CD4-positive, alpha-beta T cell treated with Interferon gamma for 1 hour (primary cell): ENCODE measurements around the gene HOXC6.
A peak's percentile ranks its signal among the peaks of the same experiment; 100 is the strongest.
"Not testable (repeated sequence)": the region's sequence is repeated elsewhere in the genome, so short reads cannot be mapped to it uniquely, and the experiment has no call there.

Source experiments
- DNase-seq: peaks from one replicate; pipeline ENCODE4 v3.0.0-alpha.2; 2020

HOXC6 gene

GRCh38 chr12:54031480-54031879 is 3.2 kb downstream of the HOXC6 start:
- DNase-seq: no peak

- no peak for DNase-seq
These were observed 3.9 kb downstream of the HOXC6 start for GRCh38 chr12:54032086-54032619.

- peak; percentile 54 for DNase-seq
These were observed 4.4 kb downstream of the HOXC6 start, which contains the start of gene HOXC5 for GRCh38 chr12:54032627-54033100. TSS of gene HOXC5 (plus strand) at chr12:54033050. CDS start at chr12:54033123, 73 bp downstream.

- no peak for DNase-seq
These were observed 5.1 kb downstream of the HOXC6 start for GRCh38 chr12:54033106-54033979.

GRCh38 chr12:54033980-54034784 is 5.9 kb downstream of the HOXC6 start:
- no peak for DNase-seq

- DNase-seq: no peak
These were observed 6.6 kb downstream of the HOXC6 start for GRCh38 chr12:54034785-54035310.

- DNase-seq: no peak
These were observed 7.5 kb downstream of the HOXC6 start for GRCh38 chr12:54035568-54036264.

GRCh38 chr12:54036620-54037359 is 8.6 kb downstream of the HOXC6 start:
- no peak for DNase-seq

- no peak for DNase-seq
These were observed 9.4 kb downstream of the HOXC6 start for GRCh38 chr12:54037360-54038283.

GRCh38 chr12:54038284-54038870 is 10.1 kb downstream of the HOXC6 start:
- no peak for DNase-seq

- no peak for DNase-seq
These were observed 10.7 kb downstream of the HOXC6 start for GRCh38 chr12:54038871-54039414.

GRCh38 chr12:54039417-54040147 is 11.3 kb downstream of the HOXC6 start:
- no peak for DNase-seq

- DNase-seq: no peak
These were observed 11.9 kb downstream of the HOXC6 start for GRCh38 chr12:54040148-54040494.

GRCh38 chr12:54040648-54041047 is 12.4 kb downstream of the HOXC6 start:
- DNase-seq: no peak

- no peak for DNase-seq
These were observed 13.0 kb downstream of the HOXC6 start for GRCh38 chr12:54041097-54041690.

GRCh38 chr12:54042033-54042432 is 13.8 kb downstream of the HOXC6 start:
- not testable (repeated sequence) for DNase-seq

- no peak for DNase-seq
These were observed 15.0 kb downstream of the HOXC6 start for GRCh38 chr12:54042970-54043853.
